HG03159 (cell line): ENCODE data around the gene KCNK15.

Experiments
- ATAC-seq: cut with Tn5 transposase; IDR thresholded peaks from one replicate; pipeline ENCODE4 v1.9.1; 2021; ENCODE audit warnings: mild to moderate bottlenecking, moderate library complexity; ENCODE audit not compliant: unreplicated experiment

KCNK15 gene

DNA sequence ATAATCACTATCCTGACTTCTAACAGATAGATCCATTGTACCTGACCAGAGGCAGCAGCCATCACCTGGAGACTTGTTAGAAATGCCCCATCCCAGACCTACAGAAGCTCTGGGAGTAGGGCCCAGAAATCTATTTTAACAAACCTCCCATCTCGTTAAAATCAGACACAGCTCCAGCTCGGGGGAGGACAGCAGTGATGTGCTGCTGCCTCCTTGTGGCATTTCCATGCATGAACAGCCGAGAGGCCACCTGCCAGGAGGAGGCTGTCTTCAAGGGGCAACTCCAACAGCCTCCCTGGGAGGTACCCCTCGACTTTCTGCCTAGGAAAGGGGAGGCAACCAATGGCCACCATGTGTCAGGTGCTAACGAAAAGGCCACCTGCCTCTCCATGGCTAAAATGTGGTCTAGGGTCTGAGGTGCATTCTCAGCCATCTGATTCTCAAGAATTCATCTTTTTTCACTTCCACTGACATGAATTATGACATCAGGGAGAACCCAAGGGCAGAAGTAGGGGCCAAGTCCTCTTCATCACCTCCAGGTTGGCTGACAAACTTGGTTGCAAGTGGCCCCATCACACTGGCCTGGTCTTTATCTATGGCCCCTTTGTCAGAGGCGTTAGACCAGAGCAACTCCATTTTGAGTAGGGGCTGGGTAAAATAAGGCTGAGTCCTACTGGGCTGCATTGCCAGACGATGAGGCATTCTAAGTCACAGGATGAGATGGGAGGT lies 12.2 kb upstream of the KCNK15 start:
- ATAC-seq, result no peak

DNA sequence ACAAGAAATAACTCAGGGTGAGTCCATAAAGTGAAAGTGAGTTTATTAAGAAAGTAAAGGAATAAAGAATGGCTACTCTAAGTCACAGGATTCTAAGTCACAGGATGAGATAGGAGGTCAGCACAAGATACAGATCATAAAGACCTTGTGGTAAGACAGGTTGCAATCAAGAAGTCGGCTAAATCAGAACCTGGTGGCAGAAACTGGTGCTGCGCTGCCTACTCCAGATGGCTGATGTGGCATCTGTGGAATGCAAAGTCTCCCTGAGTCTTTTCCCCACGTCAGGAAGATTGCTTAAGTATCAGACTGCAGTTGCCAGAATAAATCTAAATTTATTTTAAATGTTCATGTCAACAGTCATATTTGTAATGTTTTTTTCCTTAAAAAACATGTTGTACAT lies 10.7 kb upstream of the KCNK15 start:
- ATAC-seq, result no peak

DNA sequence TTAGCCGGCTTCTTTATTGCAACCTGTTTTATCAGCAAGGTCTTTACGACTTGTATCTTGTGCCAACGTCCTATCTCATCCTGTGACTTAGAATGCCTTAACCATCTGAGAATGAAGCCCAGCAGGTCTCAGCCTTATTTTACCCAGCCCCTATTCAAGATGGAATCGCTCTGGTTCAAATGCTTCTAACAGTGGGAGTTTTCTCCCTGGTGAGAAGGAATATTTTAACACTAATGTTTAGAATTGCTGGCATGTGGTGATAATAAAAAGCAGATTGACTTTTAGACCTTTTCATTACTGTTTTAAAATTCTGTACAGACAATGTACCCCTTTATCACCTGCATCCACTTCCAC lies 9.9 kb upstream of the KCNK15 start:
- no peak for ATAC-seq

DNA sequence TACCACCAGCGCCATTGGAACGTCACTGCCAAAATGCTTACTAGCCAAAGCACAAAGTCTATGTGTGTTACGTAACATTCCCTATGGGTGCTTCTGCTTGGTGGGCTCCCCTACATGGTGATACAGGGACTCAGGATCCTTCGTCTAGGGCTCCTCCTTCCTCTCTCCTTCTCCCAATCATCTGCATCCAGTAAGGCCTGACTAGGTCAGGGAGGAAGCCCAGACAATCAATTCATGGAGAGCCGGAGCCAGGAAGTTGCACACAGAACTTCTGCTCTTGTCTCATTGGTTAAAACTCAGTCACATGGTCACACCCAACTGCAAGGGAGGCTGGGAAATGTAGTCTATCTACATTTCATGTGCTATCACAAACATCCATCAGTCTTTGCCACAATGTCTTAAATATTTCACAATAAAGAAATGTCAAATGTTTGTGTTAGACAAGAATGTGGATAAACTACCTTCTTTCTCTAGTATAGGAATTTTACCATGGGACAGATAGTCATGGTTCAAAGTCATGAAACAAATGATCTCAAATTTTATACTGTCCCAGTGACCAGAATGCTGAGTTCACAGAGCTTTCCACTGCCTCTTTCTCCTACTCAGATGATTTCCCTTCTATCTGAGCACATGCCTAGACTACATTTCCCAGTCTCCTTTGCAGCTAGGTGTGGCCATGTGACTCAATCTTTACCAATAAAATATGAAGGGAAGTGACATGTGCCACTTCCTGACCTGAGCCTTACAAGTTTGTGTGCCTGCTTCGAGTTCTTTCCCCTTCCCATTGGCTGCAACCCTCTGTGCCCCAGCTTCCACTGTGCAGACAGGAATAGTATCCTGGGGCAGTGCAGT lies 9.3 kb upstream of the KCNK15 start:
- no peak for ATAC-seq

DNA sequence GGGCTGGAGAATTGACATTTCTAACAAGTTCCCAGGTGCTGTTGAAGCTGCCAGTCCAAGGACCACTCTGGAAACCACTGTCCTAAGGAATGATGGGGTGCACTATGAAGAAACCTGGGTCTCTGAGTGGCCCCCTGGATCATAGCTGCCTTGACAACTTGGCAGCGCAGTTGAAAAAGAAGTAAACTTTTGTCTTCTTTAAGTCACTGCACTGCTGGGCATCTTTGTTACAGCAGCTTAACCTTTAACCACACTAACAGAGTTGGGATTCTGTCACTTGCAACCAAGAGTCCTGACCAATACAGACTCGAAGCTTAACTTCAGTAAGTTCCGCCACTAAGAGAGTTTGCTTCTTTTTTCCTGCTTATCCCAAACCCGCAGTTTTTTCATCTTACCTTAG lies 8.5 kb upstream of the KCNK15 start:
- no peak for ATAC-seq

DNA sequence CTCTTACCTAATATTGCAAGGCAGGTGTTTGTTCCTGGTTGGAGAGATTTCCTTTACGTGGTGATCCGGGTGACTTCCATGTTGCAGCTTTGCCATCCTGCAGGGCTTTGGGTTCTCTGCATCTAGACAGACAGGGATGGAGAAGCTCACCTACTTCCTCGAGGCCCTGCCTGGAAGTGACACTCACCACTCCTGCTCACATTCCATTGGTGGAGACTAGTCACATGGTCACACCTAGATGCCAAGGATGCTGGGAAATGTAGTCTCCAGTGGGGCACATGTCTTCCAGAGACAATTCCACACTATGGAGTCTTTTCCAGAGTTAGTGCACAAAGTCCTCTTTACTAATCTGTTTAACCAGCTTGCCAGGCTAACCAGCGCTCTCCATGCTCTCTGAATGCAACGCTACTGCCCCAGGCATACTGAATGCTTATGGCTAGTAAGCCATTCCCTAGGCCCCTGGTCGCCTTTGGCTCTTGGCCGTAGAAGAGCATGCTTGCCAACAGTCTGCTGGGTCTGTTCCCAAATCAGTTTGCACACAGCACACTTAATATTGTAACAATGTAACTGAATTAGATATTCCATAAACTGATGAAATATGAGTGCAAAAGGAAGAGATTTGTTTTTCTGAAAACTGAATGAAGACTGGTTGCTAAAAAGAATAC lies 6.7 kb upstream of the KCNK15 start:
- no peak for ATAC-seq

DNA sequence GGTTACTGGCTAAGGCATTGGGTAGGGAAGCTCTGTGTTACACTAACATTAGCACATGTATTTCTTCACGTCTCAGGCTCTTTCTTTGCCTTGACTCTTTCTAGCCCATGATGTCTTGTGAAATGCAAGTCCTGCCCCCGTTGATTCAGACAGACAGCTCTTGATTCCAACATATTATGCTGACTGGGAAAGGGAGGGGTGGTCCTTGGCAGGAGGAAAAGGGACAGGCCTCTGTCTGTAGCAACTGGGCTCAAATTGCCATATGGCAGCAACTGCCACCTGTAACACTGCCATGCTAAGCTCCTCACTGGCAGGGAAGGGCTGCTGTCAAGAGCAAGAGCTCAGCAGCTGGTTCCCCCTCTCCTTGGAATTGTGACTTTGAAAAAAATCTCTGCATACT lies 5.7 kb upstream of the KCNK15 start:
- ATAC-seq, result no peak

DNA sequence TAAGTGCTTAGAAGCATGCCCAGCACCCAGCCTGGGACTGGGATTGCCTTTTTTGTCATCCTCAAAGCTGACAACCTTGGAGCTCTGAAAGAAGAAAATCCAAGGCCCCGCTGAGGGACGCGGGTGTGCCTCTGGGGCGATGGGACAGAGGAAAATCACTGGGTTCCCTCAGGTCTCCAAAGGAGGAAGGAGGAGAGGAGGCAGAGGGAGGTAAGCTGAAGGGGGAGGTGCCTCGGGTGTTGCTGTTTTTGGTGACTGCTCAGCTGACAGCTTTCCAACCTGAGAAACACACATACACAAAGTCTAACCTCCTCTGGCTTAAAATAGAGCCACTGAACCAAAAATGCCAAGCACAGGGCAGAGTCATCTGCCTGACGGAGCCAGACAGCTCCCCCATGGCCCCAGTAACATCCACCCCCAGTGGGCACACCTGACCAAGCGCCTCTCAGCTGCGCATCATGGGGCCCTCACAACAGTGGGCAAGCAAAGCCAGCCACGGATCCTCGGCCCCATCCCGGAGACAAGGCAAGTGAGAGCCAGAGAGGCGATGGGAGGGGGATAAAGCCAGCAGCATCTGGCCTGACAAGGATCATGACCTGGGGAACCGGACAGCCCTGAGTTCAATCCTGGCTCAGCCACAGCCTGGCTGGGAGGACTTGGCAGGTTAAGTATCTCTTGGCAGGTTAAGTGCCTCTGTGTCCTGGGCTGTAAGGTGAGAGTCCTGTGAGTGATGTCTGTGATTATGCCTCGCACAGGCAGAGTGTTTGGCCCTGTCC lies 3.2 kb upstream of the KCNK15 start:
- ATAC-seq, result no peak

DNA sequence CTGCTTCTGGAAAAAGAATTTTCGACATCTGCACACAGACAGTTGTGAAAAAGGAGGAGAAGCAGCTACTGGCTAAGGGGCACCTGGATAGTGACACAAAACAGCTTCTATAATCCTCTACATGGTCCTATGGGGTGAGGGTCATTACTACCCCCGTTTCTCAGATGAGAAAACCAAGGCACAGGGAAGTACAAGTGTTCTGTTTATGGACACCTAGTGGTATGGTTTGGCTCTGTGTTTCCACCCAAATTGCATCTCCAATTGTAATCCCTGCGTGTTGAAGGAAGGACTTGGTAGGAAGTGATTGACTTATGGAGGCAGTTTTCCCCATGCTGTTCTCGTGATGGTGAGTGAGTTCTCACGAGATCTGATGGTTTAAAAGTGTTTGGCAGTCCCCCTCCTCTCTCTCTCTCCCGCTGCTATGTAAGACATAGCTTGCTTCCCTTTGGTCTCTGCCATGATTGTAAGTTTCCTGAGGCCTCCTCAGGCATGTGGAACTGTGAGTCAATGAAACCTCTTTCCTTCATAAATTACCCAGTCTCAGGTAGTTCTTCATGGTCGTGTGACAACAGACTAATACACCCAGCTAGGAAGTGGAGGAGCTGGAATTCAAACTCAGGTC lies 2.5 kb upstream of the KCNK15 start:
- ATAC-seq, result no peak

DNA sequence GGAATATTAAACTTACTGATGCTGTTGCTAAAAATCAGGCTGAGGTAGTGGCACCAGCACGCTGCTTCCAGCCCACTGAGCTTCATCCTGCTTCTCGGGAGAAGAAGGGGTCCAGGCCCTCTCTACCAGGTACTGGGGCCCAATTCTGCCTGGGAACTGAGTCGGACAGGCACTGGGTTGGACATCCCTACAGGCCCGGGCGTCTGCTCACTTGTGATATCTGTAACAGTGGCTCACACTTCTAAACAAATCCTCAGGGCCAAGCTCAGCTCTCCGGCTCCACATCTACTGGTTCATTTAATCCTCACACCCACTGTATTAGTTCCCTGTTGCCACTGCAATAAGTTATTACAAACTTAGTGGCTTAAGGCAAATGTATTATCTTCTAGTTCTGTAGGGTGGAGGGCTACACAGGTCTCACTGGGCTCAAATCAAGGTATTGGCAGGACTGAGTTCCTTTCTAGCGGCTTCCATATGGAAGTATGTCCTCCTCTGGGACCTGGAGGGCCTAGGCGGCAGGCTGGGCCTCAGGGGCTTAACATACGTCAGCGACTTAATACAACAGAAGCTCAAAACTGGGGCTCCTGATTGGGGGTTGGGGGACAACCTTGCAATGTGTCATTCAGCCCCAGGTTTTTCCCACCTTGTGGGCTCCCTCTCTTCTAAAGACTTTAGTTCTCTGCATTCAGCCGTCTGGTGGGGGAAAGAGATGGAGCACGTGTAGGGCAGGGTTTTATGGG lies 1.6 kb upstream of the KCNK15 start:
- no peak for ATAC-seq

DNA sequence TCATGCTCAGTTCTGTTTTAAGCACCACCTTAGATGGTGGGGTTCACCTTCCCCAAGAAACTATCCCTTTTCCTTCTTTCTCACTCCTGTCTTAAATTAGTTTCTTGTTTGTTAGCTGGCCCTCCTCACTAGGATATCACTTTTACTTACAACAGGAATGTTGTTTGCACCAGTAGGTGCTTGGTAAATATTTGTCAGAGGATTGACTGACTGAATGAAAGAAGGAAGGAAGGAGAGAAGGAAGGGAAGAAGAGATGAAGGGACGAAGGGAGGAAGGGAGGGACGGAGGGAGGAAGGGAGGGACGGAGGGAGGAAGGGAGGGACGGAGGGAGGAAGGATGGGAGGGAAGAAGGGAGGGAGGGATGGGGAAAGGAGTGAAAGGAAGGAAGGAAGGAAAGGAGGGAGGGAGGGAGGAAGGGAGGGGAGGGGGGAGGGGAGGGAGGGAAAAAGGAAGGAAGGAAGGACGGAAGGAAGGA lies 505 bp upstream of the KCNK15 start:
- ATAC-seq, result no peak

DNA sequence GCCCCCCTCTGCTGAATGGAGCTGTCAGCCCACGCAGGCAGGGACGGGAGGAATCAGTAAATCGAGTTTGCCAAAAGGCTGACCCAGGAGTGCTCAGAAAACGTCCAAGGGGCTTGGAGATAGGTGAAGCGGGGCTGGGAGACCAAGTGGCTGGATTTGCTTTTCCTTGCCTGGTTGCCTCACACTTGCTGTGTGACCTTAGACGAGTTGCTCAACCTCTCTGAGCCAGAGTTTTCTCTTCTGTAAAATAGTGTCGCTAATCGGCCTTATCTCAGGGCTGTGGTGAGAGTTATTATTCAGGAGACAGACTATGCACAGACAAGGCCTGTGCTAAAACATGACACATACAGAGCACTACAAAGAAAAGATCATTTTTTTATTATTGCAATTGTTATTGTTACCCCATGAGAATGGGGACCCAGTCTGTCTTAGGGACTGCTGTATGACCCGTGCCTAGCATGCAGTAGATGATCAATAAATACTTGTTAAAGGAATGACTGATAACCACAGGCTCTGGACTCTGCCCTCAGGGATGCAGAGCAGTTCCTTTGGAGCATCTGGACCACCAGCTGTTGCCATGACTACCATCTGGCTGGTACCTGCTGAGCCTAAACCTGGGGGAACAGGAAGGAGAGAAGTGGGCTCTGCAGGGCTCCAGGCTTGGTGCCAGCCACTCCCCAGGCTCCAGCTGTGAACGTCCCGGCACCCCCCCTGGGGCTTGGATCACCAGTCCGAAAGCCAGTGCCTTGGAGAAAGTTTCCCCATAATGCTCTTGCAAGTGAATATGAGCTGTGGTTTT lies 901 bp downstream of the KCNK15 start:
- no peak for ATAC-seq

DNA sequence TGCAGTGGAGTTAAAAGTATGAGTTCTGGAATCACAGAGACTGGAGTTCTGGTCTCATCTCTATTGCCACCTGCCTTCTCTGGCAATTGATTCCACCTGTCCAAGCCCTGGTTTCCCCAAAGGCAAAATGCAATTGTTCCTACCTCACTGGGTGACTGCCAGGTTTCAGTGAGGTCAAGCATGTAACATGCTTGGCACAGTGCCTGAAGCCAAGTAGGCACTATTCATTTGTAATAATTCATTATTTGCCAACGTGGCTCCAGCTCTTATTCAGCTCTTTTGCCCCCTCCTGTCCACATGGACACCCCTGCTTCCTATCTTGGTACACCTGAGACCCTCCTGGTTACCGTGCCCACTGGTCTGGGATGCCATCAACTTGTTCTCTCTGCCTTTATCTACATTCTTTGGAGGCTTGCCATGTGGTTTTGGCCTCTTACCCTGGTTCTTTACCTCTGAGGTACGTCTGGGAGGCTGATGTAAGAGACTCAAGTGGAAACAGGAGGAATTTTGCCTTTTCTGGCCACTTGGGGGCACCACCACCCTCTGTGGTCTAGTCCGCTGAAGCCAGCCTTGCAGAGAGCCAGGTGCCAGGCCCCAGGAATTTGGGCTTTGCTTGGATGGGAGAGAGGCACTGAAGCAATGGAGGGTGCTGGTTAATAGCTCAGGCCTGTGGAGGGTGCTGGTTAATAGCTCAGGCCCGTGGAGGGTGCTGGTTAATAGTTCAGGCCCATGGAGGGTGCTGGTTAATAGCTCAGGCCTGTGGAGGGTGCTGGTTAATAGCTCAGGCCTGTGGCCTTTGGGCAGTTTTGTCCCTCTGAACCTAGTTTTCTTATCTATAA lies 1.7 kb downstream of the KCNK15 start:
- ATAC-seq, result no peak

DNA sequence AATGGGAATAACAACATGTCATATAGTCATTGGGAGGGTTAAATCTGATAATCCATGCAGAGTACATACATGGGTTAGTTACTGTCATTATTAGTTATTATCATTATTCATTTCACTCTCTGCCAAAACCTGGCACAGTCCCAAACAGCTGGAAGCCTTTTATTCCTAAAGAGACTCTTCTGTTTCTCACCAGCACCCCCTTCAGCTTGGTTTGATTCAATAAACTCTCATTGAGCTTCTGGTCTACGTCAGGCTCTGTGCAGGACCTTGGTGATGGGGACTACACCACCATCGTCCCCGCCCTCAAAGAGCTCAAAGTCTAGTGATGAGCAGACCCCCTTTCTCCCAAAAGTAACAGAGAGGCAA lies 2.3 kb downstream of the KCNK15 start:
- ATAC-seq, result no peak

DNA sequence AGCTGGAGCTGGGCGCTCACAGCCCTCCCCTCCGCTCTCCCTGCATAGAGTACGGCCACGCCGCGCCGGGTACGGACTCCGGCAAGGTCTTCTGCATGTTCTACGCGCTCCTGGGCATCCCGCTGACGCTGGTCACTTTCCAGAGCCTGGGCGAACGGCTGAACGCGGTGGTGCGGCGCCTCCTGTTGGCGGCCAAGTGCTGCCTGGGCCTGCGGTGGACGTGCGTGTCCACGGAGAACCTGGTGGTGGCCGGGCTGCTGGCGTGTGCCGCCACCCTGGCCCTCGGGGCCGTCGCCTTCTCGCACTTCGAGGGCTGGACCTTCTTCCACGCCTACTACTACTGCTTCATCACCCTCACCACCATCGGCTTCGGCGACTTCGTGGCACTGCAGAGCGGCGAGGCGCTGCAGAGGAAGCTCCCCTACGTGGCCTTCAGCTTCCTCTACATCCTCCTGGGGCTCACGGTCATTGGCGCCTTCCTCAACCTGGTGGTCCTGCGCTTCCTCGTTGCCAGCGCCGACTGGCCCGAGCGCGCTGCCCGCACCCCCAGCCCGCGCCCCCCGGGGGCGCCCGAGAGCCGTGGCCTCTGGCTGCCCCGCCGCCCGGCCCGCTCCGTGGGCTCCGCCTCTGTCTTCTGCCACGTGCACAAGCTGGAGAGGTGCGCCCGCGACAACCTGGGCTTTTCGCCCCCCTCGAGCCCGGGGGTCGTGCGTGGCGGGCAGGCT lies 4.6 kb downstream of the KCNK15 start:
- ATAC-seq, result no peak

DNA sequence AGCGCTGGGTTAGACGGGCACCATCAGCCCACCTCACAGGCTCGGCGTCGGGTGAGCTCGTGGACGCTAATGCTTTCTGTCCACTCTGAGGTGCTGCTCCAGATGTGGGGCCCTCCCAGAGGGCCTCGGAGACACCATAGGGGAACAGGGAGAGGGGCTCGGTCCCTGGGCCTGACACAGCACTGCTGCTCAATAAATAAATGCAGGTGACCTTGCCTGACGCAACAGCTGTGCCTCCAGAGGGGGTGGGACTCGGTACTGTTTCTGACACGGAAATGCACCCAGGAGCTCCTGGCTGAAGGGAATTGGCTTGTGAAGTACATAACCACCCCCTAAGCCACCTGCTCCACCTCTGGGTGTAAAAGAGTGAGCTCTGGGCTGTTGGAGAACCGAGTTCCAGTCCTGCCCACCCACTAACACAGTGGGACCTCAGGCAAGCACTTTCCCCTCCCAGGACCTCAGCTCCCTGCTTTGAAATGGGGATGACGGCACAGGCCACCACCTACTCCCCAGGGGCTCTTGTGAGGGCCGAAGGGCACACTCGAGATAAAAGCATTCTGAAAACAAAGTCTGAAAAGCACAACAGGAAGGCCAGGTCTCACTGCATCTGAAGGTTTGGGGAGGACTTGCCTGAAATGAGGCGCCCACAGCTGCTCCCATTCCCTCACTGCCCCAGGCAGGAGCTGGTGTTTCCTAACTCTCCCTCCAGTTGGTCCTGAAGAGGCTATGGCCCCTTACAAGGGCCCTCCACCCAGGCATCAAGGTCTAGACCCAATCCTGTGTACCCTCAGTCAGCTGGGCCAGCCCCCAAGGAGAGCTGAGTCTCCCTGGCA lies 6.7 kb downstream of the KCNK15 start:
- ATAC-seq, result no peak

DNA sequence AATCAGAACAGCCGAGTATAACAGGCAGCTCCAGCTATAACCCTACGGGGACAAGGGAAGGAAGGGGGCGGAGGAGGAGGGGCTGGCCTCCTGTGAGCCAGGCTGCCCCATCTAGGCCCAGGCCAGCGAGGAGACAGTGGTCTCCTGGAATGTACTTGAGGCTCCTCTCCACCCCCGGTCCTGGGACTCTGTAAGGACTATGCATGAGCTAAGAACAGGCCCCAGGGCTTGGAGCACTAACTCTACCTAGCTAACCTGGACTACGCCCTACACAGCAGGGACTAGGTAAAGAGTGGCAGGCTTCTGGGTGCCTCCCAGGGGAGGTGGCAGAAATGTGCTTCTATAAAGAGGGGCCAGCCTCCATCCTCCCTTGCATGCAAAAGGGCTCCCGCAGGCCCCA lies 8.9 kb downstream of the KCNK15 start:
- ATAC-seq, result no peak
